Measurements from ENCODE around the gene GRIN2C. TPM values are rescaled to one million over a fixed set of nuclear protein-coding genes. Genes with fewer than 3 reads are reported as not detected.

The GRIN2C gene
- total RNA-seq, 1 experiment from 2014 or later, result 0.44 TPM

GRCh38 chr17:74807925-74808324 is 51.8 kb downstream of the GRIN2C start:
- Histone ChIP-seq H2BK20ac (ENCODE audit: low read depth, low read length, poor library complexity, severe bottlenecking) (no peak overlapping the region), H3K18ac (ENCODE audit: insufficient read length, low read depth, low read length) (no peak overlapping the region), H3K79me2 (ENCODE audit: insufficient read depth, low read length) (no peaks in the 10 kb centered on the region), H2BK15ac (ENCODE audit: low read depth, low read length) (no peak overlapping the region), H4K20me1 (ENCODE audit: control insufficient read depth, insufficient read depth, insufficient read length) (no peaks in the 10 kb centered on the region), H2BK5ac (ENCODE audit: insufficient read length, low read length) (no peak overlapping the region), H4K8ac (replicated peaks; ENCODE audit: insufficient read length, low read depth, low read length) (no peak overlapping the region), H3K27ac (ENCODE audit: insufficient read length, low read depth, low read length) (no peak overlapping the region), H2AK5ac (ENCODE audit: insufficient read length, low read length) (no peak overlapping the region), H3K23ac (ENCODE audit: insufficient read length, low read depth, low read length) (no peak overlapping the region), H3K27me3 (ENCODE audit: insufficient read depth, low read length) (no peaks in the 10 kb centered on the region), H3K4me1 (ENCODE audit: insufficient read depth, low read length) (no peaks in the 10 kb centered on the region), H4K91ac (ENCODE audit: insufficient read length, low read depth, low read length) (no peak overlapping the region), H2BK12ac (ENCODE audit: insufficient read length, low read depth, low read length) (no peak overlapping the region), H3K9me3 (ENCODE audit: control insufficient read depth, low read depth, low read length) (no peaks in the 10 kb centered on the region), H3K4me2 (ENCODE audit: insufficient read depth, insufficient read length, low read length) (no peak overlapping the region), H3K56ac (ENCODE audit: insufficient read length, low read depth, low read length) (no peak overlapping the region), H3T11ph (ENCODE audit: low read length) (no peak overlapping the region), H3K9ac (ENCODE audit: extremely low read depth, insufficient read length, low read length) (no peak overlapping the region), H2AFZ (ENCODE audit: low read length) (no peak overlapping the region), H3K14ac (ENCODE audit: insufficient read depth, low read length) (no peak overlapping the region), H4K5ac (ENCODE audit: insufficient read length, low read depth, low read length) (no peak overlapping the region), H3K4ac (ENCODE audit: low read depth, low read length) (no peak overlapping the region), H3K79me1 (ENCODE audit: insufficient read depth, low read depth, low read length, poor library complexity, severe bottlenecking) (no peaks in the 10 kb centered on the region), H3K23me2 (ENCODE audit: insufficient read length, low read depth, low read length, poor library complexity, severe bottlenecking) (no peaks in the 10 kb centered on the region), H2BK120ac (ENCODE audit: low read depth, low read length, poor library complexity, severe bottlenecking) (no peak overlapping the region)
- H3K27ac Mint-ChIP-seq, result peak overlapping the region in 1 of 3 experiments; percentile 25; a peak in 1 of 7 replicates
- H3K4me3 Mint-ChIP-seq, result no peak overlapping the region
- peaks cover 0 to 11% (median 3%) of the 10 kb centered on the region in 3 experiments; a peak in 2 of 7 replicates for H3K36me3 Mint-ChIP-seq (ENCODE audit: insufficient read depth in 1 of 3, low read depth in 3 of 3)
- H3K27me3 Mint-ChIP-seq (ENCODE audit: low read depth), result peaks cover 14% of the 10 kb centered on the region
- H3K9me3 Mint-ChIP-seq, result no peaks in the 10 kb centered on the region
- no CpG with 5 or more reads among the region's 6 CpGs for WGBS (ENCODE audit: extremely low coverage, insufficient read length, low lambda C conversion rate)
- H3K4me1 Mint-ChIP-seq, result peaks cover 4 to 7% of the 10 kb centered on the region in 2 experiments; a peak in 2 of 4 replicates
- no peak for TF ChIP-seq CTCF (conservative IDR thresholded peaks at IDR 0.05)
- no peak for DNase-seq

Data from H9 (cell line).